SK-N-MC (cell line): ENCODE measurements around the gene CCR8.

Experiments used
- EZH2 ChIP-seq: fragments of 200-600 bp; sonication (generic); IDR thresholded peaks from one replicate; pipeline ENCODE4 v1.6.1; 2017; ENCODE audit warnings: antibody characterized with exemption
- POLR2AphosphoS5 ChIP-seq: IDR thresholded peaks from 2 replicates; pipeline ENCODE4 v1.6.1; 2012; ENCODE audit warnings: mild to moderate bottlenecking, low read depth, low read length, borderline replicate concordance

- TF ChIP-seq EZH2 (no peak), POLR2AphosphoS5 (no peak)
Measured at GRCh38 chr3:39322936-39323335, 6.6 kb upstream of the CCR8 start.
